ENCODE data around the gene AFAP1L2.
"Not testable (repeated sequence)": the region's sequence is repeated elsewhere in the genome, so short reads cannot be mapped to it uniquely, and the experiment has no call there.

The AFAP1L2 gene

GRCh38 chr10:114364726-114365125, 39.6 kb downstream of the AFAP1L2 start:
- in situ Hi-C loops (cut with HindIII; ENCODE audit: low sequenced_read_pairs): no loop called here

- in situ Hi-C loops (cut with HindIII; ENCODE audit: low sequenced_read_pairs): no loop called here
Observed at GRCh38 chr10:114363745-114364454, 40.4 kb downstream of the AFAP1L2 start.

GRCh38 chr10:114362826-114363355, 41.4 kb downstream of the AFAP1L2 start:
- in situ Hi-C loops (cut with HindIII; ENCODE audit: low sequenced_read_pairs): no loop called here

- in situ Hi-C loops (cut with HindIII; ENCODE audit: low sequenced_read_pairs): no loop called here
Observed at GRCh38 chr10:114359953-114360345, 44.4 kb downstream of the AFAP1L2 start.

- in situ Hi-C loops (cut with HindIII; ENCODE audit: low sequenced_read_pairs): no loop called here
Observed at GRCh38 chr10:114359041-114359952, 45.0 kb downstream of the AFAP1L2 start.

- in situ Hi-C loops (cut with HindIII; ENCODE audit: low sequenced_read_pairs): no loop called here
Observed at GRCh38 chr10:114357515-114357996, 46.7 kb downstream of the AFAP1L2 start.

GRCh38 chr10:114356751-114357514, 47.4 kb downstream of the AFAP1L2 start:
- in situ Hi-C loops (cut with HindIII; ENCODE audit: low sequenced_read_pairs): no loop called here

GRCh38 chr10:114356126-114356525, 48.2 kb downstream of the AFAP1L2 start:
- in situ Hi-C loops (cut with HindIII; ENCODE audit: low sequenced_read_pairs): no loop called here

- in situ Hi-C loops (cut with HindIII; ENCODE audit: low sequenced_read_pairs): no loop called here
Observed at GRCh38 chr10:114353383-114353782, 50.9 kb downstream of the AFAP1L2 start.

- in situ Hi-C loops (cut with HindIII; ENCODE audit: low sequenced_read_pairs): no loop called here
Observed at GRCh38 chr10:114352653-114353298, 51.5 kb downstream of the AFAP1L2 start.

GRCh38 chr10:114350751-114351150, 53.6 kb downstream of the AFAP1L2 start:
- in situ Hi-C loops (cut with HindIII; ENCODE audit: low sequenced_read_pairs): no loop called here

- in situ Hi-C loops (cut with HindIII; ENCODE audit: low sequenced_read_pairs): no loop called here
Observed at GRCh38 chr10:114349522-114350215, 54.6 kb downstream of the AFAP1L2 start.

GRCh38 chr10:114349071-114349470, 55.2 kb downstream of the AFAP1L2 start:
- in situ Hi-C loops (cut with HindIII; ENCODE audit: low sequenced_read_pairs): not testable (repeated sequence)

GRCh38 chr10:114347791-114348190, 56.5 kb downstream of the AFAP1L2 start:
- in situ Hi-C loops (cut with HindIII; ENCODE audit: low sequenced_read_pairs): no loop called here

- in situ Hi-C loops (cut with HindIII; ENCODE audit: low sequenced_read_pairs): no loop called here
Observed at GRCh38 chr10:114347241-114347640, 57.1 kb downstream of the AFAP1L2 start.

- in situ Hi-C loops (cut with HindIII; ENCODE audit: low sequenced_read_pairs): no loop called here
Observed at GRCh38 chr10:114346176-114347031, 57.9 kb downstream of the AFAP1L2 start.

- in situ Hi-C loops (cut with HindIII; ENCODE audit: low sequenced_read_pairs): no loop called here
Observed at GRCh38 chr10:114345701-114346100, 58.6 kb downstream of the AFAP1L2 start.

GRCh38 chr10:114343623-114344505, 60.4 kb downstream of the AFAP1L2 start:
- in situ Hi-C loops (cut with HindIII; ENCODE audit: low sequenced_read_pairs): no loop called here

Measured in DLD1 (cell line).